SK-N-SH (cell line): ENCODE measurements around the gene ZBTB7B.

Experiments used
- CTCF ChIP-seq: fragments of 200-600 bp; sonication (generic); IDR thresholded peaks from 2 replicates; pipeline ENCODE4 v1.6.1; 2017; ENCODE audit warnings: antibody characterized with exemption, mild to moderate bottlenecking, moderate library complexity
- EP300 ChIP-seq, 2 experiments: IDR thresholded peaks; 2 replicates each; pipeline versions ENCODE4 v1.4.0 to v1.6.1; 2012; ENCODE audit warnings: borderline replicate concordance in 1 of 2, low read depth in 1 of 2, low read length in 1 of 2
- EZH2phosphoT487 ChIP-seq: fragments of 200-600 bp; sonication (generic); IDR thresholded peaks from 2 replicates; pipeline ENCODE4 v1.6.1; 2017; ENCODE audit warnings: low read depth, mixed run types, mild to moderate bottlenecking, antibody characterized with exemption, moderate library complexity, borderline replicate concordance
- FOXM1 ChIP-seq: IDR thresholded peaks from 2 replicates; pipeline ENCODE4 v1.4.0; 2012; ENCODE audit warnings: low read depth, mild to moderate bottlenecking
- GABPA ChIP-seq: IDR thresholded peaks from 2 replicates; pipeline ENCODE4 v1.4.0; 2012; ENCODE audit warnings: low read depth, mild to moderate bottlenecking
- JUND ChIP-seq: IDR thresholded peaks from 2 replicates; pipeline ENCODE4 v1.4.0; 2012
- MXI1 ChIP-seq: IDR thresholded peaks from 2 replicates; pipeline ENCODE4 v1.6.1; 2012; ENCODE audit warnings: mild to moderate bottlenecking, low read depth, low read length, improper control_type of control experiment
- NFIC ChIP-seq: IDR thresholded peaks from 2 replicates; pipeline ENCODE4 v1.4.0; 2012; ENCODE audit warnings: borderline replicate concordance
- RCOR1 ChIP-seq: fragments of 150-350 bp; IDR thresholded peaks from 2 replicates; pipeline ENCODE4 v1.6.1; 2017; ENCODE audit warnings: antibody characterized with exemption, low read length
- SMC3 ChIP-seq: IDR thresholded peaks from 2 replicates; pipeline ENCODE4 v1.6.1; 2012; ENCODE audit warnings: low read depth, low read length, improper control_type of control experiment

GRCh38 chr1:155038602-155039307, 36.2 kb downstream of the ZBTB7B start:
- TF ChIP-seq CTCF = no peak
- no peak for TF ChIP-seq FOXM1
- no peak for TF ChIP-seq GABPA
- no peak for TF ChIP-seq EP300 (IDR thresholded peaks at IDR 0.05; ENCODE audit: borderline replicate concordance in 1 of 2, low read depth in 1 of 2, low read length in 1 of 2)
- no peak for TF ChIP-seq EZH2phosphoT487
- TF ChIP-seq SMC3 = no peak
- TF ChIP-seq MXI1 = no peak
- no peak for TF ChIP-seq NFIC
- TF ChIP-seq RCOR1 = no peak
- no peak for TF ChIP-seq JUND
